Esophagus muscularis mucosa (tissue), 4 donors: ENCODE results near the gene DPYD.

ENCODE experiments used
- EP300 ChIP-seq: sonication (generic); formaldehyde crosslinking; IDR thresholded peaks from one replicate; pipeline ENCODE4 v1.6.1; 2017; ENCODE audit warnings: antibody characterized with exemption
- POLR2A ChIP-seq: fragments of 450-650 bp; IDR thresholded peaks from one replicate; pipeline ENCODE4 v1.6.1; 2017; ENCODE audit warnings: antibody characterized with exemption, moderate library complexity, mild to moderate bottlenecking, low read depth
- TF ChIP-seq, protein P1 (sequence below), 3 experiments: fragments of 200-600 bp in 2 of 3; fragments of 450-650 bp in 1 of 3; sonication (generic) in 2 of 3; IDR thresholded peaks; one replicate each; pipeline ENCODE4 v1.5.1; 2017 to 2019; ENCODE audit warnings: antibody characterized with exemption in 3 of 3, mild to moderate bottlenecking in 2 of 3, moderate library complexity in 1 of 3

- TF ChIP-seq, protein P1, sequence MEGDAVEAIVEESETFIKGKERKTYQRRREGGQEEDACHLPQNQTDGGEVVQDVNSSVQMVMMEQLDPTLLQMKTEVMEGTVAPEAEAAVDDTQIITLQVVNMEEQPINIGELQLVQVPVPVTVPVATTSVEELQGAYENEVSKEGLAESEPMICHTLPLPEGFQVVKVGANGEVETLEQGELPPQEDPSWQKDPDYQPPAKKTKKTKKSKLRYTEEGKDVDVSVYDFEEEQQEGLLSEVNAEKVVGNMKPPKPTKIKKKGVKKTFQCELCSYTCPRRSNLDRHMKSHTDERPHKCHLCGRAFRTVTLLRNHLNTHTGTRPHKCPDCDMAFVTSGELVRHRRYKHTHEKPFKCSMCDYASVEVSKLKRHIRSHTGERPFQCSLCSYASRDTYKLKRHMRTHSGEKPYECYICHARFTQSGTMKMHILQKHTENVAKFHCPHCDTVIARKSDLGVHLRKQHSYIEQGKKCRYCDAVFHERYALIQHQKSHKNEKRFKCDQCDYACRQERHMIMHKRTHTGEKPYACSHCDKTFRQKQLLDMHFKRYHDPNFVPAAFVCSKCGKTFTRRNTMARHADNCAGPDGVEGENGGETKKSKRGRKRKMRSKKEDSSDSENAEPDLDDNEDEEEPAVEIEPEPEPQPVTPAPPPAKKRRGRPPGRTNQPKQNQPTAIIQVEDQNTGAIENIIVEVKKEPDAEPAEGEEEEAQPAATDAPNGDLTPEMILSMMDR (IDR thresholded peaks at IDR 0.05), result no peak
- TF ChIP-seq EP300 (no peak), POLR2A (no peak)
These were observed 478.9 kb downstream of the DPYD start for GRCh38 chr1:97441966-97442365.
